GM18868 (cell line): ENCODE data around the gene UBE2E3.

ENCODE experiments used
- ATAC-seq: cut with Tn5 transposase; IDR thresholded peaks from one replicate; pipeline ENCODE4 v1.9.1; 2021; ENCODE audit warnings: mild to moderate bottlenecking, moderate library complexity; ENCODE audit not compliant: unreplicated experiment

Gene UBE2E3

DNA sequence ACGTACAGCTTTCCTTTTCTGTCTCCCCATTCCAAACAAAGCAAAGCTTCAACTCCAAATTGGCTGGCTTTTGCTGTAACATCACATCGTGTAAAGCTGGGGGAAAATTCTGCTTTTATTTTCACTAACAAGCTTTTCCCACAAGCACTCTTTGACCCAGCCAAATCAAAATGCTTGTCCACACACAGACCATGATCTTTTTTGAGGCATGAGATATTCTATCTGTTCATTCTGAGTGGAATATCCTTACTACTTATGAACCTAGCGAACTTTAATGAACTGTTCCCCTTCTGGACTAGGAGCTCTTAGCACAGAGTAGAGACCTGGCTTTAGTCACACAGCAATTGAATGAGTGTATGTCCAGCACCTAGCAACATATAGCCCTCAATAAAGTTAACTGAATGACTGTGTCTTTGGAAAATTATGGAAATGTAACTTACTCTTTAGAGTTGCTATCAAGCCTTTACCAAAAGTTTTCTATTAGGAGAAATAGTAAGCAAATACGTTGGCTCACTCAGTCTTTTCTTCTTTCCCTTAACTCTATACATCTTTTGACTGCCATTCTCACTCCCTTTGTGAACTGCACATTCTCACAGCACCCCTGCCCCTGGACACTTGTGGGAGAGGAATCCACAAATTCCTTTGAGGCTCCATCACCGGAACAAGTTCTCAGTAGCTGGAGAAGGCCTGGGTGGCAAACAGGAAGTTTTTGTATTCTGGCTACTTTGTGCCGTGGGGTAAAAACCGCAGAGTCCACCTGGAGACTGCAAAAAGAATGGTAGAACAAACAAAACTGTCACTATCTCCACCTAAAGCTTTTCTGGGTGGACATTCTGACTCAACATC, 1.3 kb upstream of the UBE2E3 start:
- ATAC-seq, result no peak

DNA sequence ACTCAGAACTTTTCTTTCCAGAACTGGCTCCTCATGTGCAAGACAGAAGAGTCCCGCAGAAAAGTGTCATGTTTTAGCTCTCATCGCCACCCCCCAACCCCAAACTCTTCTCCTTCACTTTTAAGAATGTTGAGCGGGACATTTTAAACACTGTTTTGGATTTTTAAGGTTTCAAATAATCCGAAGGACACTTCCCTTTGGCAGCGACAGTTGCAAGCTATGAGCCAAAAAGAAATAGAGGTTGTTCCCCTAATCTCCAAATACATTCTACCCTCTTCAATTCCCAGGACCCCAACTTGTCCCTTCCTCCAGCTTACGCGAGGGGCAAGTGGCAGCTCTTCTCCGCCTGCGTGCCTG, 678 bp upstream of the UBE2E3 start:
- no peak for ATAC-seq

DNA sequence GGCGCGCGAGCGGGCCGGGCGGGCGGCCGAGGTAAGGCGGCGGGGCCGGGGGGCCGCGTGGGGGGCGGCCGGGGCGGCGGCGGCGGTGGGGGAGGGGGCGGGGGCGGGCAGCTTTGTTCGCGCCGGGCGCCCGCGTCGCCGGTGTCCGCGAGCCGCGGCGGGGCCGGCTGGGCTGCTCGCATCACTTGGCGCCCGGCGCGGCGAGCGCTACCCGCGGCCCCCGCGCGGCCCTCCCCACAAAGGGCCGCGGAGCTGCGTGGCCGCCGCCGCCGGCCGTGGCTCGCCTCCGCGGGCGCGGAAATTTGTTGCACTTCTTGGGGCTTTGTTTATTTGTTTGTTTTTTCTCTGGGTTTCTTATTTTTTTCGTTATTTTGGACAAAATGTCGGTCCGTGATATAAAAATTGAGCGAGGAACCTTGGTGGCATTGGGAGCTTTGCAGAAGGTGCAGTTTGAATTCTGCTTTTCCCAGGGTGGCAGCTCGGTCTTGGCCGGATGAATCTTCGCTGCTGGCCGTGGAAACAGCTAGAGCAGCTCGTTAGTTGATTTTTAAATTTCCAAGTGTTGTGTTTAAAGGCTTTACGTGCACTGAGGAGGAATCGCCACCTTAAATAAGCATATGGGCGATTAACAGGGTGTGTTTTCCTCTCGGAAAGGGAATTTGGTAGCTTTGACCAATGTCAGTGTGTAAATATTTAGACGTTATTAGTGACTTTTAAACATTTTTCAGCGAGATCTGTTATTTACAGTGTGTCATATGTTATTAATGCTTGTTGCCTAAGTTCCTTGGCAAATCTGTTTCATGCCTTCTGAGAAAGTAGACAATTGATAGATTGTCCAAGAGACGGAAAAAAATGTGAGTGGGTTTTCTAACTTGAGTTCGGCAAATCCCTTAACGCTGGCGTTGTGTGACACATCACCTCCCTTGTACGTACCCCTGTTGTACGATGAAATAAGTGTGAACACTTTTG, 822 bp downstream of the UBE2E3 start:
- ATAC-seq, result peak; percentile 5

DNA sequence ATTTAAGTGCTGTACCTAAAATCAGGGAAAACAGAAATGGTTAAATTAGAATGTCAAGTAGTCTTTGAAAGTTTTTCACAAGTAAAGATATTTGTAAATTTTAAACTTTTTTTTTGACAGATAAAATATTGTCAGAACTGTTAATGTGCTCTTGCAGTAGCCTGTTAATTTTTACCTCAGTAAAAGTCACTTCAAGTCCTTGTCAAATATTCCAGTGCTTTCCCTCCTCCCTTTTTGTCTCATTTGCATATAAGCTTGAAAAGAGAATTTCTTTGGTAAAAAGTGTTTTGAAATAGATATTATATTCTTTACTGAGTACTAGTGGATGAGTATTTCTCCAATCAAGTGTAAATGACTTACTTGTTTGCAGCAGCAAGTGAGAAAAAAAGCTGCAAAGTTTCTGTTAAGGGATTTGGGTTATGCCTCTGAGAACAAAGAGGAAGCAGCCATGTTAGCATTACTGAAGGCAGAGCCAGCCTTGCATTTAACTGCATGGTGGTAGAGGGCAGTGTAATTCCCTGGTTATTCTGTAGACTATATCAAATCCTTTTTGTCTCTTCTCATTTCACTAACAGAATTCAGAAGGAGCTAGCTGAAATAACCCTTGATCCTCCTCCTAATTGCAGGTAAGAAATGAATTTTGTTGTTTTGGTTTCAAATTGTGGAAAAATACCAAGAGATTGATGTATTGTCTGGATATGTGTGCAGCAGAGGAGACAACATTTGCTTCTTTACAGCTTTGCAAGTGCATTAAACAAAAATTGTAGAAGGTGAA, 3.2 kb downstream of the UBE2E3 start:
- ATAC-seq, result peak; percentile 41

DNA sequence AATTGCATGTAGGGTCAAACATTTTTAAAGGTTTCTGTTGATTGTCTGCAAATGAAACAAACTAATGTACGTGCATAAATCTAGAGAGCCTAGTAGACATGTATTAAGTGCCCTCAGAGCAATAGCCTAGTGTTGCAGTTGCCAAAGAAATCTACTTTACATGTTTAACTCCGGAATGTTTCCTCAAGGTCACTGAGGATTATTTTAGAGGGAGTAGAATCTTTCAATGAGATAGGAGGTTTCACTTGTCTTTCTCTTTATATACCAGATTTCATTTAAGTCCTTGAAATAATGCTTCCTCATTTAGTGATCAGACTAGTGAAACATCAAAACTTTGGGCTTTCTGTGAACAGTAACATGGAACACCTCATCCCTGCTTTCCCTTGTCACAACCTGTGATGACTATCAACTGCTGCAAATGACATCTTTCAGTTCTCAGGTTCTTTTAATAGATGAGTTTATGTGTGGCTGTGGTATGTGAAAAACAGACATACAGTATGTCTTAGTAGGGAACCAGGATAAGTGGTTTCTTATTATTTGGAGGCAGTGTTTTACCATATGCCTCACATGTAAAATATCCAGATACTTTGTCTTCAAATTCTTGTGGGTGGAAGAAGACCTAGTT, 5.5 kb downstream of the UBE2E3 start:
- ATAC-seq, result no peak

DNA sequence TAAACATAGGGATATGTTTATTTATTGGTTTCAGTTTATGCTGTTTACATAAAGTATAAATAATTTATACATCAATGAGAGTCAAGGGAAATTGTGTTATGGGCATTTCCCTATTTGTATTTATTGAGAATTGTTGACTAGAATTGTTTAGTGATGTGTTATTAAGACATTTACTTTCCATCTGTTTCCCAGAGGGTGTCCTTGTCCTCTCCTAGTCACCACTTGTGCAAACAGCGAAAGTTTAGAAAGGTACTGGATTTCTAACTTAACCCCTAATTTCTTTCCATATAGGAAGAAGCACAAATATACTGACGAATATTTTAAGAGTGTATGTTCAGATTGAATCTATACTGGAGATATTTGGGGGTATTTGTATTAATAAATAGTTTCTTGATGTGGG, 6.7 kb downstream of the UBE2E3 start:
- ATAC-seq, result no peak

DNA sequence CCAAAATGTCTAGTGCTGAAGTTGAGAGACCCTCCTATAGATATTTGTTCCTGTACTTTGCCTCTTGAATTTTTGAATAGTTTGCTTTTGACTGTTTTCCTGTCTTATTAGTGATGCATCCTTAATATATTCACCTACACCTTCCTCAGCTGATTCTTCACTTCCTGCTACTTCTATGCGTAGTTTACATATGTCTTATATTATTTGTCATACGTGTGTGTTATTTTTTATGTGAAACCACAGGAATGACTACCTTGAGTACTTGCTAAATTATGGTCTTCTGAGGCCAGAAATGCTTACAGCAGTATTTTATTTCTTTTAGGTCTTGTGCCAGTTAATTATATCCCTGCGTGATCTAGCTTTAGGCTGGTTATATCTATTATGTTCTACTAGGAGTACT, 9.9 kb downstream of the UBE2E3 start:
- no peak for ATAC-seq

DNA sequence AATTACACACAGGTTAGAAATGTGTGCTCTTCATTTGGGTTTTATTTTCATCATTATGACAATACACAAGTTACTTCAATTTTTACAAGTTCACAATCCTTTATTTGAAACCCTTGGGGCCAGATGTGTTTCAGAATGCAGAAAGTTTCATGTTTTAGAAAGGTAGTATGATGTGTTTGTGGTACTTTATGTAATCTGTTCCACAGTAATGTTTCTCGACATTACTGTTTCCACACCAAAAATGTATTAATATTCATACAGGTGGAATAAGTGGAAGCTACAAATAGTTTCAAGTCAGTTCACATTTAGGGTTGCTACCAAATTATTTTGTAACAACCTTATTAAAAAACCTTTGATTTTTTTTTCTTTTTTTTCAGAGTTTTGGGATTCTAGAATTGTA, 10.4 kb downstream of the UBE2E3 start:
- no peak for ATAC-seq

DNA sequence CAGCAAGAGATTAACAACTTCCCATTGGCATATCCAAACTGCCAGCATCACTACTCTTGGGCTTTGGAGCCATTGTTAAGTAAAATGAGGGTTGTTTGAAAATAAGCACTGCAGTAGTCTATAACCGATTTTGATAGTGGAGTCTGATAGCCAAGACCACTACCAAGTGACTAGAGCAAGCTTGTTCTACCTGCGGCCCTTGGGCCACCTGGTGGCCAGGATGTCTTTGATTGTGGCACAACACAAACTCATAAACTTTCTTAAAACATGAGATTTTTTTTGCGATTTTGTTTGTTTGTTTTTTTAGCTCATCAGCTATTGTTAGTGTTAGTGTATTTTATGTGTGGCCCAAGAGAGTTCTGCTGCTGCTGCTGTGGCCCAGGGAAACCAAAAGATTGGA, 11.0 kb downstream of the UBE2E3 start:
- no peak for ATAC-seq

DNA sequence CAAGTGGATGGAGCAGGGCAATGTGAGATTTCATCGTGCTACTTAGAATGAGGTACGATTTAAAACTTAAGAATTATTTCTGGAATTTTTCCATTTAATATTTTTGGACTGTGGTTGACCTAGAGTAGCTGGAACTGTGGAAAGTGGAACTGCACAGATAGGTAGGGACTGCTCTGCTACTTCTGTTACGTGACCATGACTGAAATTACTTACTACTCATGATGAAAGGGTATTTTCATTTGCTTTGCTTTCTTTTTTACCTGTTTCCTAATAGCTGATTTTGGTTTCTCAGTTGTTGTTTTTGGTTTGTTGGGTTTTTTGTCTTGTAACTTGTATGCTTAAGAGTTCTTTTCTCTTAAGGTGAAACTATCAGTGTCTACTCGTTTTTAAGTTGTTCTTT, 11.4 kb downstream of the UBE2E3 start:
- peak; percentile 82 for ATAC-seq

DNA sequence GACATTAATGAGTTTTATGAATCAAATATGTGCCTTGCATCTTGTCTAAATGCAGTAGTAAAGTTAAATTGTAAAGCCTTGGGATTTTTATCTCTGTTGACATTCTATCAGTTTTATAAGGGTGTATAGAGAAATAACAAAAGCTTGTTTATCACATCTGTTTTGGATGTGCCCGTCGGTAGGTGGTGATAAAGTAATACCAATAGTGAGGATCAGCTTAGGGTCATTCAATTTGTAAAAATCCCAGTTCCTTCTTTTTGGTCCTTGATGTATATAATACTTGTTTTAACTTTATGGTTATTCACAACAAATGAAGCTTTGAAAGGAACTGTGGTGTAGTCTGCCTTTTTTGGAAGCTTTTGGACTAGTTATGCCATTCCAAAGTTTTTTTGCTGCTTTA, 12.6 kb downstream of the UBE2E3 start:
- ATAC-seq, result no peak

DNA sequence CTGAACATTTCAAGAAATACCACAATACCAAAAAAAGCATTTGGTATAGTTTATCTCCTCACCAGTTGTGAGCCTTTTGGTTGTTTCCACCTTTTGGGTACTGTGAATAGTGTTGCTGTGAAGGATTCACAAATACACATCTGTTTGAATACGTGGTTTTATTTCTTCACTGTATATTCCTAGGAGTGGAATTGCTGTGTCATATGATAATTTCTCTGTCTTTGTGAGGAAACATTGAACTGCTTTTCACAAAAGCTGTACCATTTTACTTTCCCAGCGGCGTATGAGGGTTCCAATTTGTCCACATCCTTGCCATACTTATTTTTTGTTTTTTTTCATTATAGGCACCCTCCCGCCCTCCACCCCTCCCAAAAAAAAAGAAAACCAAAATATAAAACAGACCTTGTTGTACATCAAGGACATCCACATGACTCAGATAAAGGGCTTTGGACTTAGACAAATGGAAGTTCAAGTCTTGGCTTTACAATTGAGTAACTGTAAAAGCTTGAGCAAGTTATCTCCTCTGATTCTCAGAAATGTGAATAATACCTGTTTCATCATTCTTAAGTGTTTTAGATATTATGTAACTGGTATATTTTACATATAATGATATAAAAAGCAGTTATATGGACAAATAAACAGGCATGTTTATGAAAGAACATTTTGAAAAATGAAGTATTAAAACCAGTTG, 19.0 kb downstream of the UBE2E3 start:
- ATAC-seq, result no peak

DNA sequence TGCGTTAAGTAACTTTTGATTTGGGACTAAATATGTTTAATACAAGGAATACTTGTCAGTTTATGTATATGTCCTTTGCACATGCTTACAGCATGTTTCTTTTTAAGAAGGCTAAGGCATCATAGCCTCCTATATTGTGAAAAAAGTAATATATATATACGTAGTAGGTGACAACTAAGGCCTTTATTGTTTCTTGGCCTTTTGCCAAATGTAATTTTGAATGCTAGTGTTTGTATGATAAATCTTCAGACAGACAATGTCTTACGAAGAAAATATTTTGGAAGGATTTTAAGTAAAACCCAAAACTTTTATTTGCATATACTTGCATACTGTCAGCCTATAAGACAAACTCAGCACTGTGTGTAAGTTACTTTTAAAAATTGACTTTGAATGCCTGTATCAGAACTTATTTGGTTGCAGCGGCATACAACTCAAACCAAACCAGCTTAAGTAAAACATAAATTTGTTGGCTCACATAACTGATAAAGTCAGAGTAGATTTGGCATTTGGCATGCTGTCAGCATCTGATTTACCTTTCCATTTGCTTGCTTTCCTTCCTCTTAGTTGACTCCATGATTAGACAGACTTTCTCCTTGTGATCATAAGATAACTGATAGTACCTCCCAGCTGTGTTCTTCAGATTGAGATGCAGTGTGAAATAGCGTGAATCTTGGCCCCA, 24.4 kb downstream of the UBE2E3 start:
- ATAC-seq, result no peak

DNA sequence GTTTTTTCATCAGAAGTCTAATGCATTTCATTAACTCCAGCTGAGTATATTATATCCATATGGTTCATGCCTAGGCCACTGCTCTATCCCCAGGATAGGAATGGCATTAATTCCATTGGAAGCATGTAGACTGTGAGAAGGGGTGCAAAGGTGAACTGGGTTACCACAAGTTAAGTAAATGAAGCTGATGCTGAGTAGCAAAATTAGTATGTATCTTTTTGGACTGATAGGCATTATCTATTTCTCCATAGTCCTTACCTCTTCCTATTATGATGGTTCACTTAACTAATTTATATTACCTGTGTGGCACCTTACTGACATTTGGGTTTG, 24.9 kb downstream of the UBE2E3 start:
- no peak for ATAC-seq

DNA sequence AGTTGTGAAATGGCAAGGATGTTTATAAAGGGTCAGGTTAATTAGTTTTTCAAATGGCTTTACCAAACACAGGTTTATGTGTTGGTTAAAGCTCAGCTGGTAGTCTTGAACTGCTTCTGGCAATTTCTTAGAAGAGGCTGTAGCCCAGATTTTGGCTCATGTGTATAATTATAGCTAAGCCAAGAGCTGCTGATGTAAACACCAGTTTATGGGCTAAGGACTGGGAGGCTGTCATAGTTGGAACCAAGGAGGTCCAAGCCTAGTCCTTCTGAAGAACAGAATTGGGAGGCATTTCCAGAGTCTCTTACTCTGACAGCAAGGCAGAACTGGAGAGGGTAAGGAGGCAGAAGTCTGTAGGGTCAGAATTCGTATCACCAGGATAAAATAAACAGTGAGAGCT, 25.4 kb downstream of the UBE2E3 start:
- ATAC-seq, result no peak

DNA sequence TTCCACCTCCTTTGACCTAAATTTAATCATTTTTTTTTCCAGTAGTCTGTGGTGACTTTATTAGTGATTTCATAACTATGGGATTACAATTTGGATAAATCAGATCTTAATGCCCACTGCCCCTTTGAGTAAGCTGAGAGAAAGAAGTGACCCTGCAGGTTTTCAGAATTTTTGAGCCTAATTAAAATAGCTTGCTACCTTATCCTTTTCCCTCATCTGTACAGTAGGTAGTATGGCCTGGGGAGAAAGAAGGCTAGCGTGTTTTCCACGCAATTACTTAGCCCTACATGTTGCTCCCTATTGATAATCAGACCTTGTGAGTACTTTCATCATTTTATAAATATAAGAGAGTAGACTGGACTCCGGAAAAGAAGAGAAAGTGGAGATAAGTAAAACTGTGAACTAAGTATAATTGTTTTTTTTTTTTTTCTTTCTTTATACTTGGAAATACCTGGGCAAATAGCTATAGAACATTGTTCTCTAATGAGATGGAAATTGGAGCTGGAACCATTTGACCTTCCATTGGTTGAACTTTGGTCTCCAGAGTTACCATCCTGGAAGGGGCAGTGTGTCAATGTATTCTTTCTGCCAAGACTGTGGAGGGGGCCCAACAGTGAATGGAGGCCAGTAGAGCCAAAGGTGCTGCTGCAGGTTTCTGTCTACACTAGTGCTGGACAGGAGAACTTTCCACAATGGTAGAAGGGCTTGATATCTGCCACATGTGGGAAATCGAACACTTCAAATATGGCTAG, 26.9 kb downstream of the UBE2E3 start:
- no peak for ATAC-seq

DNA sequence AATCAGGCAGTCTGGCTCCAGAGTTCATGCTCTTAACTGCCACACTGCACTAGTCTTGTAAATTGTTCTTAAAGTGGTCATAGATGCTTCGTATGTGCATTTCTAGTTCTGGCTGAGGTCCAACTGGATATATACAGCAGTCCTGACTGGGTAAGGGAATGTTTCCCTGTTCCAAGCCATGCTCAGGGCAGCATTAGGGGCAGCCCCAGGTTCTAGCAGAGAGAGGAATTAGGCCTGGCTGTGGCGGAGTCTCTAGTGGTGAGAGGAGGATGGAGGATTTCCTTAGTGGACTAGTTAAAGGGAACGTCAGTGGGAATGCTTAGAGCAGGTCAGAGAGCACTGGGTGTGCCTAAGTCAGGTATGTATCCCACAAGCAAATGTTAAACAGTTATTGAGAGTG, 28.0 kb downstream of the UBE2E3 start:
- ATAC-seq, result no peak

DNA sequence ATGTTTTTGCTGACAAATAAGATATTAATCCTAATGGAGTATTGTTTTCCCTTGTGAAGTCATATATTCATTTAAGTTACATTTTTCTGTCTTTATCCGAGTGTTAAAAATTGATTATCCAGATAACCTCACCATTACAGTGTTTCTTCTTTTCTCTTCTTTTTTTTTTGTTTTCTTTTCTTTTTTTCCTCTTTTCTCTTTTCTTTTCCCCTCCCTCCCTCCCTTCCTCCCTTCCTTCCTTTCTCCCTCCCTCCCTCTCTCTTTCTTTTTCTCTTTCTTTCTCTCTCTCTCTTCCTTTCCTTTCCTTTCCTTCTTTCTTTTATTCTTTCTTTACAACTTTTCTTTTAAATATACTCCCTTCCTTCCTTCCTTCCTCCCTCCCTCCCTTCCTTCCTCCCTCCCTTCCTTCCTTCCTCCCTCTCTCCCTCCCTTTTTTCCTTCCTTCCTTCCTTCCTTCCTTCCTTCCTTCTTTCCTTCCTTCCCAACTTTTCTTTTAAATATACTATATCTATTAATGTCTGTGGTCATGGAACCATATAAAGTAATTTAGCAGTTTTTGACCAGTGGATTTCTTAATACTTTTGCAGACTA, 40.9 kb downstream of the UBE2E3 start:
- ATAC-seq, result no peak

DNA sequence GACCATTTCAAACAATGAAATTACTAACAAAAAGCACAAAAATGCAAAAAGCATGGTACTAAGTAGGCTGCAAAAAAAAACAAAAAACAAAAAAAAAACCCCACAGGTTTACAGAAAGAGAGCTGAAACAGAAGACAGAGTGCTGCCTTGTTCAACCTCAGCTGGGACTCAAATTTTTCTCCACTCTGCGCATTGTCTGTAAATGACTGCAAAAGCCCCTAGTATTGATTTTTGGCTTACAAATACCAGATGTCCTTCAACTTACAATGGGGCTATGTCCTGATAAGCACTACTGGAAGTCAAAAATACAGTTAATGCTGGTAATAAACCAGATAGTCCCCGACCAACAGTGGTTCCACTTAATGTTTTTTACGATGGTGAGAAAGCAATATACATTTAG, 42.2 kb downstream of the UBE2E3 start:
- ATAC-seq, result no peak
